Caco-2 (cell line): Measurements from ENCODE around the gene C2orf76. TPM values are rescaled to one million over a fixed set of nuclear protein-coding genes. Genes with fewer than 3 reads are reported as not detected.

Experiments
- BruUV-seq: library from RNA; stranded (reverse); fragments of 400-500 nt; replicated peaks from 2 replicates; lab custom pipeline; 2021; lab: Mats Ljungman, UMichigan
- CTCF ChIA-PET: fragments of 300-600 bp; sonication (Branson Sonifier 250); formaldehyde crosslinking; loops from one replicate; lab custom pipeline; 2022; ENCODE audit warnings: antibody characterized with exemption; lab: Charles Lee
- POLR2A ChIA-PET: fragments of 300-600 bp; sonication (Branson Sonifier 250); formaldehyde crosslinking; loops from one replicate; lab custom pipeline; 2022; ENCODE audit warnings: antibody characterized with exemption; lab: Charles Lee
- DNase-seq, 2 experiments: peaks; one replicate each; pipeline versions ENCODE4 v3.0.0 to v3.0.0-alpha.2; 2020 to 2022
- H3K27me3 ChIP-seq: replicated peaks from 2 replicates; pipeline ENCODE4 v1.6.0; 2011; ENCODE audit warnings: low read length; ENCODE audit not compliant: control insufficient read depth, insufficient read depth
- H3K36me3 ChIP-seq: 2 replicates; pipeline ENCODE4 v1.5.1; 2011; ENCODE audit warnings: low read length; ENCODE audit not compliant: control insufficient read depth, insufficient read depth
- H3K4me1 ChIP-seq: fragments of 250-450 bp; sonication (Bioruptor Pico); 2 replicates; pipeline ENCODE4 v1.5.1; 2020; ENCODE audit warnings: mild to moderate bottlenecking
- H3K4me3 ChIP-seq: 2 replicates; pipeline ENCODE4 v1.5.1; 2011; ENCODE audit warnings: low read depth, mild to moderate bottlenecking, control low read depth, low read length
- H3K9me3 ChIP-seq: fragments of 250-450 bp; sonication (Bioruptor Pico); 2 replicates; pipeline ENCODE4 v1.5.1; 2020; ENCODE audit warnings: mild to moderate bottlenecking, moderate library complexity
- H3K27ac Mint-ChIP-seq: one replicate; pipeline ENCODE4 v1.8.0; 2022; ENCODE audit warnings: mixed read lengths; ENCODE audit not compliant: unreplicated experiment
- H3K27me3 Mint-ChIP-seq: one replicate; pipeline ENCODE4 v1.8.0; 2022; ENCODE audit warnings: mixed read lengths; ENCODE audit not compliant: insufficient read depth, unreplicated experiment
- H3K36me3 Mint-ChIP-seq: one replicate; pipeline ENCODE4 v1.8.0; 2022; ENCODE audit warnings: mild to moderate bottlenecking, mixed read lengths; ENCODE audit not compliant: insufficient read depth, unreplicated experiment
- H3K4me1 Mint-ChIP-seq: one replicate; pipeline ENCODE4 v1.8.0; 2022; ENCODE audit warnings: low read depth, mixed read lengths; ENCODE audit not compliant: unreplicated experiment
- H3K4me3 Mint-ChIP-seq: one replicate; pipeline ENCODE4 v1.8.0; 2022; ENCODE audit warnings: mild to moderate bottlenecking, moderate library complexity, mixed read lengths; ENCODE audit not compliant: unreplicated experiment
- H3K9me3 Mint-ChIP-seq: one replicate; pipeline ENCODE4 v1.8.0; 2022; ENCODE audit warnings: mixed read lengths; ENCODE audit not compliant: unreplicated experiment
- CTCF ChIP-seq, 2 experiments: fragments of 200-600 bp in 1 of 2; IDR thresholded peaks; 1 replicate in 1 of 2; 2 replicates in 1 of 2; pipeline versions ENCODE4 v1.5.1 to v1.8.0; 2011 to 2022; ENCODE audit warnings: antibody characterized with exemption in 1 of 2, control low read depth in 1 of 2, inconsistent platforms in 1 of 2, low read depth in 1 of 2, low read length in 1 of 2, mild to moderate bottlenecking in 1 of 2, moderate library complexity in 1 of 2; ENCODE audit not compliant: insufficient read depth in 1 of 2, severe bottlenecking in 1 of 2, unreplicated experiment in 1 of 2
- intact Hi-C: fragments of 100-400 bp; cut with micrococcal nuclease; formaldehyde crosslinking; loops from one replicate; pipeline ENCODE4 v1.10.0; 2022; ENCODE audit not compliant: unreplicated experiment
- total RNA-seq: library from RNA; stranded (reverse); gene quantifications from 2 replicates; pipeline ENCODE4 v1.2.3, GENCODE V29; 2022

The C2orf76 gene
- total RNA-seq, 1 experiment from 2014 or later = 6.5 TPM

DNA sequence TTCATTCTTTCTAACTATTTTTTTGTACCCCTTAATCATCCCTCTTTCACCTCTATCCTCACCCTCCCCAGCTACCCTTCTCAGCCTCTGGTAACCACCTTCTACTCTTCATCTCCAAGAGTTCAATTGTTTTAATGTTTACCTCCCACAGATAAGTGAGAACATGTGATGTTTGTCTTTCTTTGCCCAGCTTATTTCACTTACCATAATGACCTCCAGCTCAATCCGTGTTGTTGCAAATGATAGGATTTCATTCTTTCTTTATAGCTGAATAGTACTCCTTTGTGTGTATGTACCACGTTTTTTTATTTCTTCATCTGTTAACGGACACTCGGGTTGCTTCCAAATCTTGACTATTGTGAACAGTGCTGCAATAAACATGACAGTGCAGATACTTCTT lies 42.9 kb upstream of the C2orf76 start:
- peaks cover 8% of the 10 kb centered on the region for H3K9me3 ChIP-seq
- H3K4me3 Mint-ChIP-seq = no peak overlapping the region
- no peak overlapping the region for H3K27ac Mint-ChIP-seq
- BruUV-seq = no TSS peak
- DNase-seq = no peak
- ChIA-PET CTCF (interaction anchor here (2.3 kb wide), 1 partner anchor 67 kb away, joined by 13 read pairs; no protein-coding TSS in a partner anchor), POLR2A (interaction anchor here (1.0 kb wide), 1 partner anchor 22 kb away, joined by 5 read pairs; the partner anchor contains the start of gene TMEM37)
- H3K4me3 ChIP-seq = no peak overlapping the region
- H3K27me3 Mint-ChIP-seq = no peaks in the 10 kb centered on the region
- intact Hi-C loops = loop anchor here (5.0 kb wide), 2 partner anchors 83 to 97 kb away; no protein-coding TSS in a partner anchor
- no peaks in the 10 kb centered on the region for H3K4me1 ChIP-seq
- H3K36me3 ChIP-seq = no peaks in the 10 kb centered on the region
- TF ChIP-seq CTCF (IDR thresholded peaks at IDR 0.05; ENCODE audit: insufficient read depth in 1 of 2, low read depth in 1 of 2, low read length in 1 of 2, severe bottlenecking in 1 of 2, unreplicated experiment in 1 of 2) = no peak
- H3K9me3 Mint-ChIP-seq = peaks cover 19% of the 10 kb centered on the region
- peaks cover 10% of the 10 kb centered on the region for H3K4me1 Mint-ChIP-seq
- no peaks in the 10 kb centered on the region for H3K36me3 Mint-ChIP-seq
- no peaks in the 10 kb centered on the region for H3K27me3 ChIP-seq

- no TSS peak for BruUV-seq
- no peak for DNase-seq
- Mint-ChIP-seq H3K27ac (no peak overlapping the region), H3K9me3 (peaks cover 16% of the 10 kb centered on the region), H3K4me3 (no peak overlapping the region), H3K4me1 (peaks cover 10% of the 10 kb centered on the region), H3K36me3 (no peaks in the 10 kb centered on the region), H3K27me3 (no peaks in the 10 kb centered on the region)
- peaks cover 6% of the 10 kb centered on the region; the same call in 1 of the 2 replicates for H3K9me3 ChIP-seq
- H3K4me3 ChIP-seq = no peak overlapping the region
- ChIA-PET CTCF (interaction anchor here (2.3 kb wide), 1 partner anchor 68 kb away, joined by 13 read pairs; no protein-coding TSS in a partner anchor), POLR2A (no interaction called here)
- no peaks in the 10 kb centered on the region for H3K36me3 ChIP-seq
- no peaks in the 10 kb centered on the region for H3K4me1 ChIP-seq
- intact Hi-C loops = loop anchor here (5.0 kb wide), 2 partner anchors 84 to 96 kb away; no protein-coding TSS in a partner anchor
- TF ChIP-seq CTCF (IDR thresholded peaks at IDR 0.05; ENCODE audit: insufficient read depth in 1 of 2, low read depth in 1 of 2, low read length in 1 of 2, severe bottlenecking in 1 of 2, unreplicated experiment in 1 of 2) = no peak
- H3K27me3 ChIP-seq = no peaks in the 10 kb centered on the region
Observed at GRCh38 chr2:119408221-119408619, 41.6 kb upstream of the C2orf76 start.

DNA sequence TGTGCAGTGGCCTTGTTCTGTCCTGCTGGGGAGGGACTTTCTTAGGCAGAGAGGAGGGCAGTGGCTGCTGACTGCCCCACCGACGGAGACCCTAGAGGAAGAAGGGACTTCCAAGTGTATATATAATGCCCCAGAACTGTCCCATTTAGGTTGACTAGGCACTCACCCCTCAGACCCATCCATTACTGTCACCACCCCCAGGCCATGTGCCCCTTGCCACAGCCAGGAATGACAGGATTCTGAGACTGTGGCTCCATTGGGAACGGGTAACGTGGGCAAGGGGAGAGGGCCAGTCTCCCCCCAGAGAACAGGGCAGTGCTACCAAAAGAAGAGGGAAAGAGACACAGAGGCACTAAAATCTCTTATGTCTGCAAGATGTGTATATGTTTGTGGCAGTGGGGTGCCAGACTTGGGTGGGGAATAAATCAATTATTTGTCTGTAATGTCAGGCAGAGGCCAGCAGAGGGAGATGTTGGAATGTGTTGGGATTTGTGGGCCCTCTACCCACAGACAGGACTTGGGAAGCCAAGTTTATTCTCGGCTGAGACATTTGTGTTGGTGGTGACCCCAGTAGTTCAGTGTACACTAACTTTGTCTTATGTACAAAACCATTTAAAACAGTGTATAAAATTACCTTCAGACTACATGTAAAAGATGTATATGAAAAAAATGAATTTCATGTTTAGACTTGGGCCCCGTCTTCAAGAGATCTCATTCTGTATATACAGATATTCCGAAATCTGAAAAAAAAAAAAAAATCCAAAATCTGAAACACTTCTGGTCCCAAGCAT lies 41.0 kb upstream of the C2orf76 start:
- Mint-ChIP-seq H3K9me3 (peaks cover 16% of the 10 kb centered on the region), H3K4me1 (peaks cover 10% of the 10 kb centered on the region), H3K4me3 (no peak overlapping the region), H3K36me3 (no peaks in the 10 kb centered on the region), H3K27ac (no peak overlapping the region), H3K27me3 (no peaks in the 10 kb centered on the region)
- Histone ChIP-seq H3K36me3 (no peaks in the 10 kb centered on the region), H3K27me3 (no peaks in the 10 kb centered on the region), H3K4me3 (no peak overlapping the region), H3K9me3 (peaks cover 6% of the 10 kb centered on the region; the same call in 1 of the 2 replicates), H3K4me1 (peaks cover 6% of the 10 kb centered on the region)
- no TSS peak for BruUV-seq
- DNase-seq = peak; percentile 59 to 73
- peak; percentile 76 to 94 for TF ChIP-seq CTCF (IDR thresholded peaks at IDR 0.05; ENCODE audit: insufficient read depth in 1 of 2, low read depth in 1 of 2, low read length in 1 of 2, severe bottlenecking in 1 of 2, unreplicated experiment in 1 of 2)
- POLR2A ChIA-PET = no interaction called here
- intact Hi-C loops = loop anchor here (1.0 to 5.0 kb wide), 6 partner anchors 27 to 253 kb away; no protein-coding TSS in a partner anchor
- CTCF ChIA-PET = interaction anchor here (1.4 kb wide), 1 partner anchor 69 kb away, joined by 5 read pairs; no protein-coding TSS in a partner anchor
